ENCODE data around the gene MRC1. TPM values are rescaled to one million over a fixed set of nuclear protein-coding genes. Genes with fewer than 3 reads are reported as not detected.
A peak's percentile ranks its signal among the peaks of the same experiment; 100 is the strongest.

MRC1 gene
- polyA plus RNA-seq, 3 donors, result 0.11 to 0.41 (median 0.34) TPM

- Histone ChIP-seq H3K79me2 (ENCODE audit: insufficient read depth, low read length) (no peaks in the 10 kb centered on the region), H3K4me1 (ENCODE audit: control insufficient read depth in 1 of 2, insufficient read depth in 2 of 2, low read length in 2 of 2) (peaks cover 31 to 39% of the 10 kb centered on the region in 2 donors), H3K36me3 (replicated peaks in 1 of 2; ENCODE audit: control insufficient read depth in 1 of 2, insufficient read depth in 2 of 2, low read length in 2 of 2) (no peaks in the 10 kb centered on the region), H3K27me3 (ENCODE audit: control insufficient read depth in 2 of 2, insufficient read depth in 2 of 2, low read length in 2 of 2) (no peaks in the 10 kb centered on the region), H3K9me3 (replicated peaks in 1 of 2; ENCODE audit: control insufficient read depth in 1 of 2, insufficient read depth in 1 of 2, low read length in 2 of 2) (no peaks in the 10 kb centered on the region), H3K27ac (ENCODE audit: low read depth in 1 of 2, low read length in 2 of 2) (no peak overlapping the region), H4K20me1 (ENCODE audit: insufficient read depth, low read length) (no peaks in the 10 kb centered on the region), H3K9ac (ENCODE audit: insufficient read depth, low read length, poor library complexity, severe bottlenecking) (no peak overlapping the region), H3K4me3 (replicated peaks in 1 of 3; ENCODE audit: low read depth in 2 of 3, low read length in 3 of 3) (no peak overlapping the region), H2AFZ (ENCODE audit: insufficient read depth, low read depth, low read length, poor library complexity, severe bottlenecking) (no peak overlapping the region), H3K4me2 (replicated peaks; ENCODE audit: extremely low read depth, low read length, poor library complexity, severe bottlenecking) (no peak overlapping the region)
- WGBS (ENCODE audit: insufficient coverage), result 70% methylated on average over 2 of the region's 7 CpGs
- Mint-ChIP-seq H3K4me3 (no peak overlapping the region), H3K9me3 (no peaks in the 10 kb centered on the region), H3K4me1 (peaks cover 37% of the 10 kb centered on the region), H3K36me3 (no peaks in the 10 kb centered on the region), H3K27ac (peak overlapping the region in 1 of 7 donors; percentile 7), H3K27me3 (ENCODE audit: low read depth in 3 of 3) (peaks cover 5 to 7% (median 6%) of the 10 kb centered on the region in 3 donors)
- peak; percentile 61 for TF ChIP-seq CTCF (IDR thresholded peaks at IDR 0.05)
- intact Hi-C loops (cut with micrococcal nuclease), result loop anchor here in 1 of 2 donors (10.0 kb wide), 1 partner anchor 49 kb away; no protein-coding TSS in a partner anchor
- peak in 1 of 3 donors; percentile 44 for DNase-seq
These were observed 3.1 kb upstream of the MRC1 start for GRCh38 chr10:17805921-17806577.

GRCh38 chr10:17811146-17811865 lies 2.2 kb downstream of the MRC1 start:
- Mint-ChIP-seq H3K9me3 (no peaks in the 10 kb centered on the region), H3K27me3 (ENCODE audit: low read depth in 3 of 3) (peaks cover 5 to 9% (median 7%) of the 10 kb centered on the region in 3 donors), H3K36me3 (no peaks in the 10 kb centered on the region), H3K4me1 (peaks cover 47% of the 10 kb centered on the region), H3K4me3 (no peak overlapping the region), H3K27ac (no peak overlapping the region)
- WGBS (ENCODE audit: insufficient coverage), result no CpG with 5 or more reads among the region's 4 CpGs
- H3K27ac ChIP-seq (ENCODE audit: low read depth in 1 of 2, low read length in 2 of 2), result no peak overlapping the region
- H4K20me1 ChIP-seq (ENCODE audit: insufficient read depth, low read length), result no peaks in the 10 kb centered on the region
- no peaks in the 10 kb centered on the region for H3K9me3 ChIP-seq (replicated peaks in 1 of 2; ENCODE audit: control insufficient read depth in 1 of 2, insufficient read depth in 1 of 2, low read length in 2 of 2)
- no peak for TF ChIP-seq CTCF (IDR thresholded peaks at IDR 0.05)
- H2AFZ ChIP-seq (ENCODE audit: insufficient read depth, low read depth, low read length, poor library complexity, severe bottlenecking), result no peak overlapping the region
- DNase-seq, result peak in 2 of 3 donors; percentile 14 to 21
- peaks cover 41 to 44% of the 10 kb centered on the region in 2 donors for H3K4me1 ChIP-seq (ENCODE audit: control insufficient read depth in 1 of 2, insufficient read depth in 2 of 2, low read length in 2 of 2)
- H3K4me2 ChIP-seq (replicated peaks; ENCODE audit: extremely low read depth, low read length, poor library complexity, severe bottlenecking), result no peak overlapping the region
- H3K79me2 ChIP-seq (ENCODE audit: insufficient read depth, low read length), result no peaks in the 10 kb centered on the region
- no peaks in the 10 kb centered on the region for H3K27me3 ChIP-seq (ENCODE audit: control insufficient read depth in 2 of 2, insufficient read depth in 2 of 2, low read length in 2 of 2)
- no peak overlapping the region for H3K9ac ChIP-seq (ENCODE audit: insufficient read depth, low read length, poor library complexity, severe bottlenecking)
- no peak overlapping the region for H3K4me3 ChIP-seq (replicated peaks in 1 of 3; ENCODE audit: low read depth in 2 of 3, low read length in 3 of 3)
- intact Hi-C loops (cut with micrococcal nuclease), result no loop called here
- no peaks in the 10 kb centered on the region for H3K36me3 ChIP-seq (replicated peaks in 1 of 2; ENCODE audit: control insufficient read depth in 1 of 2, insufficient read depth in 2 of 2, low read length in 2 of 2)

Data from CD14-positive monocyte (primary cell).